Measurements from ENCODE around the gene ACKR3.

DNA sequence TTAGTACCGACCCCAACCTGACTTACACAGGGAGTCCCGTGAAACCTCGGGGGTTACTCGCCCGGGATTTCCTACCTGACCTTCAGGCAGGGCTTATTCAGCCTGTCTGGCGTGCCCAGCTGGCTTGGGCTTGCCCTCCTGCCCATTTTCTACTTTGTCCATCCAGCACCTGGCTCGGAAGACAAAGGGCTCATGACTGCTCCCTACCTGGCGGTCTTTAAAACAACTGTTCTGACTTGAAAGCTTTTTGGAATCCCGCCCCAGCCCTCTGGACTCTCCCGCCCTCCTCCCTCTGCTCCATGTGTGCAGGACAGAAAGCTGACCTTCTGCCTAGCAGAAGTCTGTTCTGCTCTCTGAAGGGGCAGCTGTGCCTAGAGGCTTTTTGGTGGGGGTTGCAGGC is 43.1 kb downstream of the ACKR3 start:
- TF ChIP-seq POLR2A (IDR thresholded peaks at IDR 0.05), result no peak
- TF ChIP-seq, protein P1, sequence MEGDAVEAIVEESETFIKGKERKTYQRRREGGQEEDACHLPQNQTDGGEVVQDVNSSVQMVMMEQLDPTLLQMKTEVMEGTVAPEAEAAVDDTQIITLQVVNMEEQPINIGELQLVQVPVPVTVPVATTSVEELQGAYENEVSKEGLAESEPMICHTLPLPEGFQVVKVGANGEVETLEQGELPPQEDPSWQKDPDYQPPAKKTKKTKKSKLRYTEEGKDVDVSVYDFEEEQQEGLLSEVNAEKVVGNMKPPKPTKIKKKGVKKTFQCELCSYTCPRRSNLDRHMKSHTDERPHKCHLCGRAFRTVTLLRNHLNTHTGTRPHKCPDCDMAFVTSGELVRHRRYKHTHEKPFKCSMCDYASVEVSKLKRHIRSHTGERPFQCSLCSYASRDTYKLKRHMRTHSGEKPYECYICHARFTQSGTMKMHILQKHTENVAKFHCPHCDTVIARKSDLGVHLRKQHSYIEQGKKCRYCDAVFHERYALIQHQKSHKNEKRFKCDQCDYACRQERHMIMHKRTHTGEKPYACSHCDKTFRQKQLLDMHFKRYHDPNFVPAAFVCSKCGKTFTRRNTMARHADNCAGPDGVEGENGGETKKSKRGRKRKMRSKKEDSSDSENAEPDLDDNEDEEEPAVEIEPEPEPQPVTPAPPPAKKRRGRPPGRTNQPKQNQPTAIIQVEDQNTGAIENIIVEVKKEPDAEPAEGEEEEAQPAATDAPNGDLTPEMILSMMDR (IDR thresholded peaks at IDR 0.05), result no peak

Measured in ovary (tissue), 3 donors.